Activated T-cell treated with anti-CD3 and anti-CD28 coated beads, Interleukin-2, amount 50 U/mL, for 4 hours (primary cell): ENCODE data around the gene IDH2. TPM values are rescaled to one million over a fixed set of nuclear protein-coding genes. Genes with fewer than 3 reads are reported as not detected.
"Not testable (repeated sequence)": the region's sequence is repeated elsewhere in the genome, so short reads cannot be mapped to it uniquely, and the experiment has no call there.

Experiments used
- ATAC-seq, 2 donors: fragments of 200-7000 bp; cut with Tn5 transposase; one replicate each; pipeline ENCODE4 v1.10.0; 2021
- DNase-seq: peaks from one replicate; pipeline ENCODE4 v3.0.0-alpha.2; 2020
- H3K27me3 Mint-ChIP-seq: one replicate; pipeline ENCODE4 v1.8.0; 2021; ENCODE audit warnings: low read depth, mixed read lengths
- H3K36me3 Mint-ChIP-seq: one replicate; pipeline ENCODE4 v1.8.0; 2022; ENCODE audit warnings: mixed read lengths; ENCODE audit not compliant: insufficient read depth
- H3K4me1 Mint-ChIP-seq: one replicate; pipeline ENCODE4 v1.8.0; 2021; ENCODE audit warnings: low read depth, mixed read lengths
- H3K4me3 Mint-ChIP-seq: one replicate; pipeline ENCODE4 v1.8.0; 2021; ENCODE audit warnings: mild to moderate bottlenecking, moderate library complexity, mixed read lengths
- H3K9me3 Mint-ChIP-seq: one replicate; pipeline ENCODE4 v1.8.0; 2021; ENCODE audit warnings: mixed read lengths
- total RNA-seq, 3 donors: library from RNA; stranded (reverse); gene quantifications; one replicate each; pipeline ENCODE4 v1.2.1, GENCODE V29; 2021

Gene IDH2
- total RNA-seq, result 10 to 100 TPM; 32.8 to 45.1 (median 43.3) TPM

- Mint-ChIP-seq H3K27me3 (no peaks in the 10 kb centered on the region), H3K36me3 (no peaks in the 10 kb centered on the region), H3K9me3 (no peaks in the 10 kb centered on the region), H3K4me1 (peaks cover 48% of the 10 kb centered on the region), H3K4me3 (peak within 1 kb of the TSS; percentile 84)
- peak; percentile 85 to 89 for ATAC-seq
- peak; percentile 57 for DNase-seq
Measured at GRCh38 chr15:90101969-90102890, at the start of gene IDH2. TSS of gene IDH2 (minus strand) at chr15:90102468. CDS start at chr15:90102390, 78 bp downstream.

GRCh38 chr15:90150551-90150950 is 48.3 kb upstream of the IDH2 start:
- not testable (repeated sequence) for H3K4me1 Mint-ChIP-seq, H3K27me3 Mint-ChIP-seq, H3K36me3 Mint-ChIP-seq, ATAC-seq, DNase-seq, H3K9me3 Mint-ChIP-seq, H3K4me3 Mint-ChIP-seq

- Mint-ChIP-seq H3K4me1 (no peaks in the 10 kb centered on the region), H3K36me3 (no peaks in the 10 kb centered on the region), H3K27me3 (no peaks in the 10 kb centered on the region), H3K4me3 (no peak overlapping the region), H3K9me3 (no peaks in the 10 kb centered on the region)
- ATAC-seq, result no peak
- DNase-seq, result no peak
Measured at GRCh38 chr15:90149609-90150340, 47.5 kb upstream of the IDH2 start.

GRCh38 chr15:90146198-90146761 is 44.0 kb upstream of the IDH2 start:
- H3K27me3 Mint-ChIP-seq, ATAC-seq, H3K36me3 Mint-ChIP-seq, H3K9me3 Mint-ChIP-seq, DNase-seq, H3K4me3 Mint-ChIP-seq: not testable (repeated sequence)
- H3K4me1 Mint-ChIP-seq, result peaks cover 11% of the 10 kb centered on the region

GRCh38 chr15:90145761-90146160 is 43.5 kb upstream of the IDH2 start:
- ATAC-seq, result no peak
- H3K36me3 Mint-ChIP-seq, result no peaks in the 10 kb centered on the region
- peaks cover 11% of the 10 kb centered on the region for H3K4me1 Mint-ChIP-seq
- no peaks in the 10 kb centered on the region for H3K9me3 Mint-ChIP-seq
- H3K4me3 Mint-ChIP-seq, result no peak overlapping the region
- DNase-seq, result no peak
- no peaks in the 10 kb centered on the region for H3K27me3 Mint-ChIP-seq

- H3K9me3 Mint-ChIP-seq, result no peaks in the 10 kb centered on the region
- DNase-seq (no peak), ATAC-seq (no peak)
- H3K27me3 Mint-ChIP-seq, result no peaks in the 10 kb centered on the region
- no peaks in the 10 kb centered on the region for H3K36me3 Mint-ChIP-seq
- no peak overlapping the region for H3K4me3 Mint-ChIP-seq
- H3K4me1 Mint-ChIP-seq, result peaks cover 11% of the 10 kb centered on the region
Measured at GRCh38 chr15:90145259-90145658, 43.0 kb upstream of the IDH2 start.

DNA sequence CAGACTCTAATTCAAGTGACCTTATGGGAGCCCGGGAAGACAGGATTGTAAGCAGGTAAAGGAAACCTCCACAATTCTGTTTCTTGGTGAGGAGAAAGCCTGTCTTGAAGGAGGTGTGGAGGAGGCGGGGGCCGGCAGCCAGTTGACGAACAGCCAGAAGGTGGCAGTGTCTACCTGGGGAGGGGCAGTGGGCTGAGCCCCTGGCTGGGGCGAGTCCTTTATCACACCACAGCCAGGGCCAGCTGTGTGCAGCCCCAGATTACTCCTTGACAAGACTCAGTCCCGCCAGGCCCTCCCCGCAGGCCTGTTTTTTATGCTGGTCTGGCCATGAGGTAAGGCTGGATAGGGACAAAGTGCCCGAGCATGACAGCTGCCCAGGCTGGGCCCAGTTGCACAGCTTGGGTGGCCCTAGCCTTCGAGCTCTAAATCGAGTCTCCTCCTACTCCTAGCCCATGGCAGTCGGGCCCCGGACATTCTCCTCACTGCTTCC is 40.9 kb upstream of the IDH2 start:
- peak; percentile 81 to 86 for ATAC-seq
- peak overlapping the region; percentile 37 for H3K4me3 Mint-ChIP-seq
- peak; percentile 50 for DNase-seq
- H3K27me3 Mint-ChIP-seq, result no peaks in the 10 kb centered on the region
- H3K4me1 Mint-ChIP-seq, result peaks cover 20% of the 10 kb centered on the region
- no peaks in the 10 kb centered on the region for H3K9me3 Mint-ChIP-seq
- H3K36me3 Mint-ChIP-seq, result no peaks in the 10 kb centered on the region

DNA sequence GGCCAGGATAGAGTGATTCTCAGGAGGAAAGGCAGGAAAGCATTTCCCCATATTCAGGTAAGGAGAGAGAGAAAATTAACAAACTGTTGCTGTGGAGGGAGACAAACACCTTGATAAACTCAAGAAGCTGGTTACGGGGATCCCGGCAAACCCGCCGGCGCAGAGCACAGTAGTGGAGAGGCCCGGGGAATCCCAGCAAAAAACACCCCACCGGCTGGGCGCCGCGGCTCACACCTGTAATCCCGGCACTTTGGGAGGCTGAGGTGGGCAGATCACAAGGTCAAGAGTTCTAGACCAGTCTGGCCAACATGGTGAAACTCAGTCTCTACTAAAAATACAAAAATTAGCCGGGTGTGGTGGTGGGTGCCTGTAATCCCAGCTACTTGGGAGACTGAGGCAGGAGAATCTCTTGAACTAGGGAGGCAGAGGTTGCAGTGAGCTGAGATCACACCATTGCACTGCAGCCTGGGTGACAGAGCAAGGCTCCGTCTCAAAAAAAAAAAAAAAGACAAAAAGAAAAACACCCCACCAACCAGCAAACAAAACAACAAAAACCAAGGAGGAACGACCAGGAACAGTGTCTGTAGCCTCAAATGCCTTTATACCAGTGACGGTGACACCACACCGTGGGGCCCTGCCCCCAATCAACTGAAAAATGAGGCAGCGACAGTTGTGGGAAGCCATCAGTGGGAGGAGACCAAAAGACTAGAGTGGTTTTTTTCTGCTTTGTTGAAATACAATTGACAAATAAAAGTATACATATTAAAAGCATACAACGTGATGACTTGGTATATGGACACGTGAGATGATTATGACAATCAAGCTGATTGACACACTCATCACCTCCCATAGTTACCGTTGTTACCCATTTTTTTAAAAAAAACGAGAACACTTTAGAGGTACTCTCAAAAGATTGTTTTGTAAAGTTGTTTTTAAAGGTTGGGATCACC is 40.2 kb upstream of the IDH2 start:
- no peaks in the 10 kb centered on the region for H3K27me3 Mint-ChIP-seq
- H3K9me3 Mint-ChIP-seq, result no peaks in the 10 kb centered on the region
- no peaks in the 10 kb centered on the region for H3K36me3 Mint-ChIP-seq
- peak overlapping the region; percentile 37 for H3K4me3 Mint-ChIP-seq
- ATAC-seq (peak; percentile 85 to 86), DNase-seq (peak; percentile 41)
- peaks cover 20% of the 10 kb centered on the region for H3K4me1 Mint-ChIP-seq

- Mint-ChIP-seq H3K9me3 (no peaks in the 10 kb centered on the region), H3K36me3 (no peaks in the 10 kb centered on the region), H3K4me1 (peaks cover 20% of the 10 kb centered on the region), H3K27me3 (no peaks in the 10 kb centered on the region), H3K4me3 (no peak overlapping the region)
- no peak for DNase-seq
- no peak for ATAC-seq
Measured at GRCh38 chr15:90141646-90142045, 39.4 kb upstream of the IDH2 start.

GRCh38 chr15:90139549-90139948 is 37.3 kb upstream of the IDH2 start:
- peaks cover 20% of the 10 kb centered on the region for H3K4me1 Mint-ChIP-seq
- not testable (repeated sequence) for ATAC-seq

GRCh38 chr15:90138071-90138833 is 36.0 kb upstream of the IDH2 start:
- DNase-seq, result no peak
- H3K9me3 Mint-ChIP-seq, result no peaks in the 10 kb centered on the region
- H3K4me1 Mint-ChIP-seq, result peaks cover 20% of the 10 kb centered on the region
- no peaks in the 10 kb centered on the region for H3K36me3 Mint-ChIP-seq
- no peak for ATAC-seq
- no peak overlapping the region for H3K4me3 Mint-ChIP-seq
- H3K27me3 Mint-ChIP-seq, result no peaks in the 10 kb centered on the region

More at GRCh38 chr15:90139549-90139948, 37.3 kb upstream of the IDH2 start:
- not testable (repeated sequence) for H3K27me3 Mint-ChIP-seq, H3K9me3 Mint-ChIP-seq, DNase-seq, H3K36me3 Mint-ChIP-seq, H3K4me3 Mint-ChIP-seq

DNA sequence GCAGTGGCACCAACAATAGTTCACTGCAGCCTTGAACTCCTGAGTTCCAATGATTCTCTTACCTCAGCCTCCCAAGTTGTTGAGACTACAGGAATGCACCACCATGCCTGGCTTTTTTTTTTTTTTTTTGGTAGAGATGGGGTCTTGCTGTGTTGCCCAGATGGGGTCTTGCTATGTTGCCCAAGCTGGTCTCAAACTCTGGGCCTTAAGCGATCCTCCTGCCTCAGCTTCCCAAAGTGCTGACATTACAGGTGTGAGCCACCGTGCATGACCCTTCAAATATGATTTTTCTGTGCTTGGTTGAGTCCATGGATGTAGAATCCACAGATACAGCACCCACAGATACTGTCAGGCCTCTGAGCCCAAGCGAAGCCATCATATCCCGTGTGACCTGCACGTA is 30.2 kb upstream of the IDH2 start:
- DNase-seq (no peak), ATAC-seq (no peak)
- Mint-ChIP-seq H3K4me1 (no peaks in the 10 kb centered on the region), H3K27me3 (peaks cover 2% of the 10 kb centered on the region), H3K36me3 (no peaks in the 10 kb centered on the region), H3K4me3 (no peak overlapping the region), H3K9me3 (no peaks in the 10 kb centered on the region)

- H3K4me1 Mint-ChIP-seq, result no peaks in the 10 kb centered on the region
- H3K4me3 Mint-ChIP-seq, result no peak overlapping the region
- H3K9me3 Mint-ChIP-seq, result no peaks in the 10 kb centered on the region
- no peak for DNase-seq
- H3K36me3 Mint-ChIP-seq, result no peaks in the 10 kb centered on the region
- no peak for ATAC-seq
- H3K27me3 Mint-ChIP-seq, result peaks cover 5% of the 10 kb centered on the region
Measured at GRCh38 chr15:90131848-90132247, 29.6 kb upstream of the IDH2 start.
